AG04449 (cell line): ENCODE measurements around the gene NSG1.

Source experiments
- CTCF ChIA-PET: fragments of 350-600 bp; formaldehyde crosslinking; extraction: SDS; loops from one replicate; lab custom pipeline; 2021; ENCODE audit warnings: antibody characterized with exemption; lab: Yijun Ruan, JAX
- POLR2A ChIA-PET: fragments of 400-600, 350-600 bp; formaldehyde crosslinking; extraction: SDS; loops from one replicate; lab custom pipeline; 2020; ENCODE audit warnings: antibody characterized with exemption, inconsistent platforms; lab: Yijun Ruan, JAX
- DNase-seq: peaks from one replicate; pipeline ENCODE4 v3.0.0-alpha.2; 2010; ENCODE audit warnings: low read depth, low spot score
- H3K4me3 ChIP-seq: 2 replicates; pipeline ENCODE4 v1.5.1; 2011; ENCODE audit warnings: low read depth, mild to moderate bottlenecking, control low read depth, low read length
- TF ChIP-seq, protein P1 (sequence below): IDR thresholded peaks from one replicate; pipeline ENCODE4 v1.5.1; 2011; ENCODE audit warnings: mild to moderate bottlenecking, moderate library complexity, low read length, control low read depth, inconsistent platforms; ENCODE audit not compliant: insufficient read depth; ENCODE audit errors: missing control alignments

NSG1 gene

GRCh38 chr4:4407299-4408131 is 20.6 kb downstream of the NSG1 start:
- TF ChIP-seq, protein P1, sequence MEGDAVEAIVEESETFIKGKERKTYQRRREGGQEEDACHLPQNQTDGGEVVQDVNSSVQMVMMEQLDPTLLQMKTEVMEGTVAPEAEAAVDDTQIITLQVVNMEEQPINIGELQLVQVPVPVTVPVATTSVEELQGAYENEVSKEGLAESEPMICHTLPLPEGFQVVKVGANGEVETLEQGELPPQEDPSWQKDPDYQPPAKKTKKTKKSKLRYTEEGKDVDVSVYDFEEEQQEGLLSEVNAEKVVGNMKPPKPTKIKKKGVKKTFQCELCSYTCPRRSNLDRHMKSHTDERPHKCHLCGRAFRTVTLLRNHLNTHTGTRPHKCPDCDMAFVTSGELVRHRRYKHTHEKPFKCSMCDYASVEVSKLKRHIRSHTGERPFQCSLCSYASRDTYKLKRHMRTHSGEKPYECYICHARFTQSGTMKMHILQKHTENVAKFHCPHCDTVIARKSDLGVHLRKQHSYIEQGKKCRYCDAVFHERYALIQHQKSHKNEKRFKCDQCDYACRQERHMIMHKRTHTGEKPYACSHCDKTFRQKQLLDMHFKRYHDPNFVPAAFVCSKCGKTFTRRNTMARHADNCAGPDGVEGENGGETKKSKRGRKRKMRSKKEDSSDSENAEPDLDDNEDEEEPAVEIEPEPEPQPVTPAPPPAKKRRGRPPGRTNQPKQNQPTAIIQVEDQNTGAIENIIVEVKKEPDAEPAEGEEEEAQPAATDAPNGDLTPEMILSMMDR, result no peak
- no peak for DNase-seq
- ChIA-PET POLR2A (no interaction called here), CTCF (no interaction called here)
- H3K4me3 ChIP-seq, result no peak overlapping the region

DNA sequence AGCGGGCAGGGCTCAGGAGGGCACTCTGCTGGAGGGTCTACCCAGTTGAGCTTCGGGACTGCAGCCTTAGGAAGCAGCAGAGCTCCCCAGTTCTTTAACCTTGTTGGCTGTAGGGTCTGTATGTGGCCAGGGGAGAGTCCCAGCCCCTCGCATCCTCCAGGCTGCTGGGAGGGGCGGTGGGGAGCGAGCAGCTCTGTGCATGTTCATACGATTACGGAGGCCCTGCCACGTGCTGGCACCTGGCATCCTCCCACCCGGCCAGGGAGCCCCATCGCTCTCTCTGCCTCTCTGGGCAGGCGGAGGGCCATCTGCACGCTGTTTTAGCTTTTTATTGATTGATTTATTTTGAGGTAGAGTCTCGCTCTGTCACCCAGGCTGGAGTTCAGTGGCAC is 21.2 kb downstream of the NSG1 start:
- no peak overlapping the region for H3K4me3 ChIP-seq
- TF ChIP-seq, protein P1, result no peak
- no peak for DNase-seq
- ChIA-PET CTCF (no interaction called here), POLR2A (no interaction called here)

- CTCF ChIA-PET, result no interaction called here
- no peak overlapping the region for H3K4me3 ChIP-seq
- DNase-seq, result no peak
- POLR2A ChIA-PET, result no interaction called here
- TF ChIP-seq, protein P1, result no peak
These were observed 21.9 kb downstream of the NSG1 start for GRCh38 chr4:4408576-4409335.

- ChIA-PET CTCF (no interaction called here), POLR2A (no interaction called here)
- TF ChIP-seq, protein P1, result no peak
- no peak for DNase-seq
- no peak overlapping the region for H3K4me3 ChIP-seq
These were observed 22.7 kb downstream of the NSG1 start for GRCh38 chr4:4409416-4410115.

GRCh38 chr4:4410271-4410670 is 23.4 kb downstream of the NSG1 start:
- no peak overlapping the region for H3K4me3 ChIP-seq
- ChIA-PET CTCF (interaction anchor here (0.7 kb wide), 1 partner anchor 18 kb away, joined by 3 read pairs; no protein-coding TSS in a partner anchor), POLR2A (no interaction called here)
- DNase-seq, result no peak
- TF ChIP-seq, protein P1, result no peak
